GM12872 (cell line): ENCODE data around the gene MPP4.

Experiments used
- TF ChIP-seq, protein P1 (sequence below): IDR thresholded peaks from 3 replicates; pipeline ENCODE4 v1.5.1; 2011; ENCODE audit warnings: low read depth, mild to moderate bottlenecking, low read length, moderate library complexity; ENCODE audit not compliant: insufficient read depth

Gene MPP4

DNA sequence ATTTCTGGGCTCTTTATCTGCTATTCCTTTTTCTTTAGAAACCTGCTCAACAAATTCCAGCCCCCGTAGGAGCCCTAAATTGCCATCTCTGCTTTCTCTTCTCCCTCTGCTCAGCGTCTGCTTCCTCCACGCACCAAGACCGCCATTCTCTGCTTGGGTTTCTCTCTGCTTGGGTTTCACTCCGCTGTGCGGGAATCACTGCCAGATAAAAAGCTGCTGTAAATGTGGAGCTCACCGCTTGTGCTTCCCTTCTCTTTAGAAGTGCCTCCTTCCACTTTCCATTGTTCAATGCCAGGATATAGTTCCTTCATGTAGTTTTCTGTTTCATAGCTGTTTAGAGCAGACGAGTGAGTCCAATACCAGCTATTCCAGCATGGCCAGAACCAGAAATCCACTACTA lies 101.0 kb downstream of the MPP4 start:
- TF ChIP-seq, protein P1, sequence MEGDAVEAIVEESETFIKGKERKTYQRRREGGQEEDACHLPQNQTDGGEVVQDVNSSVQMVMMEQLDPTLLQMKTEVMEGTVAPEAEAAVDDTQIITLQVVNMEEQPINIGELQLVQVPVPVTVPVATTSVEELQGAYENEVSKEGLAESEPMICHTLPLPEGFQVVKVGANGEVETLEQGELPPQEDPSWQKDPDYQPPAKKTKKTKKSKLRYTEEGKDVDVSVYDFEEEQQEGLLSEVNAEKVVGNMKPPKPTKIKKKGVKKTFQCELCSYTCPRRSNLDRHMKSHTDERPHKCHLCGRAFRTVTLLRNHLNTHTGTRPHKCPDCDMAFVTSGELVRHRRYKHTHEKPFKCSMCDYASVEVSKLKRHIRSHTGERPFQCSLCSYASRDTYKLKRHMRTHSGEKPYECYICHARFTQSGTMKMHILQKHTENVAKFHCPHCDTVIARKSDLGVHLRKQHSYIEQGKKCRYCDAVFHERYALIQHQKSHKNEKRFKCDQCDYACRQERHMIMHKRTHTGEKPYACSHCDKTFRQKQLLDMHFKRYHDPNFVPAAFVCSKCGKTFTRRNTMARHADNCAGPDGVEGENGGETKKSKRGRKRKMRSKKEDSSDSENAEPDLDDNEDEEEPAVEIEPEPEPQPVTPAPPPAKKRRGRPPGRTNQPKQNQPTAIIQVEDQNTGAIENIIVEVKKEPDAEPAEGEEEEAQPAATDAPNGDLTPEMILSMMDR = no peak
